OCI-LY3 (cell line): Measurements from ENCODE around the gene ZNF408.
"Not testable (repeated sequence)": the region's sequence is repeated elsewhere in the genome, so short reads cannot be mapped to it uniquely, and the experiment has no call there.

Experiments
- H2AFZ ChIP-seq: fragments of 200-600, 300-600 bp; shearing (Covaris generic); 2 replicates; pipeline ENCODE4 v1.6.0; 2014; ENCODE audit warnings: antibody characterized with exemption, low read depth, low read length
- H3K27ac ChIP-seq: fragments of 200-600, 300-600 bp; sonication (generic); 2 replicates; pipeline ENCODE4 v1.5.1; 2014; ENCODE audit warnings: mild to moderate bottlenecking, low read length, moderate library complexity, mixed read lengths
- H3K27me3 ChIP-seq: fragments of 200-600, 300-600 bp; sonication (generic); 2 replicates; pipeline ENCODE4 v1.6.1; 2014; ENCODE audit warnings: low read depth, low read length, mixed read lengths
- H3K36me3 ChIP-seq: fragments of 200-600, 300-600 bp; sonication (generic); replicated peaks from 2 replicates; pipeline ENCODE3; 2014; ENCODE audit warnings: low read depth, low read length, mixed read lengths
- H3K4me1 ChIP-seq: fragments of 300-600, 200-600 bp; sonication (generic); 2 replicates; pipeline ENCODE4 v1.6.1; 2014; ENCODE audit warnings: low read length, mixed read lengths
- H3K4me2 ChIP-seq: fragments of 200-600, 300-600 bp; sonication (generic); 2 replicates; pipeline ENCODE4 v1.6.1; 2014; ENCODE audit warnings: low read length, mixed read lengths
- H3K4me3 ChIP-seq: fragments of 300-600, 200-600 bp; sonication (generic); 2 replicates; pipeline ENCODE4 v1.5.1; 2014; ENCODE audit warnings: antibody characterized with exemption, mild to moderate bottlenecking, low read length, moderate library complexity
- H3K79me2 ChIP-seq: fragments of 300-600, 200-600 bp; shearing (Covaris generic); 2 replicates; pipeline ENCODE4 v1.6.1; 2014; ENCODE audit warnings: mild to moderate bottlenecking, low read length, mixed read lengths
- H3K9ac ChIP-seq: fragments of 300-600, 200-600 bp; shearing (Covaris generic); 2 replicates; pipeline ENCODE4 v1.6.0; 2014; ENCODE audit warnings: mild to moderate bottlenecking, low read length, moderate library complexity
- H3K9me3 ChIP-seq: fragments of 200-600, 300-600 bp; shearing (Covaris generic); 2 replicates; pipeline ENCODE4 v1.6.1; 2014; ENCODE audit warnings: low read length, mixed read lengths; ENCODE audit not compliant: insufficient read depth
- H4K20me1 ChIP-seq: fragments of 200-600, 300-600 bp; sonication (generic); 2 replicates; pipeline ENCODE4 v1.6.1; 2016; ENCODE audit warnings: low read length, mixed read lengths; ENCODE audit not compliant: insufficient read depth
- CTCF ChIP-seq: fragments of 200-600, 300-600 bp; sonication (generic); IDR thresholded peaks from 2 replicates; pipeline ENCODE4 v1.5.1; 2014; ENCODE audit warnings: antibody characterized with exemption, low read length, low read depth
- EZH2phosphoT487 ChIP-seq: fragments of 200-600 bp; shearing (Covaris generic); IDR thresholded peaks from 2 replicates; pipeline ENCODE4 v1.6.1; 2018; ENCODE audit warnings: antibody characterized with exemption, mixed run types, low read depth

ZNF408 gene

GRCh38 chr11:46668480-46669085 lies 32.2 kb upstream of the ZNF408 start:
- H3K79me2 ChIP-seq, result no peaks in the 10 kb centered on the region
- H4K20me1 ChIP-seq, result no peaks in the 10 kb centered on the region
- H3K9ac ChIP-seq, result no peak overlapping the region
- H3K4me3 ChIP-seq, result no peak overlapping the region
- H3K4me1 ChIP-seq, result no peaks in the 10 kb centered on the region
- H3K27me3 ChIP-seq, result no peaks in the 10 kb centered on the region
- no peak overlapping the region for H3K4me2 ChIP-seq
- TF ChIP-seq CTCF (no peak), EZH2phosphoT487 (no peak)
- H2AFZ ChIP-seq, result no peak overlapping the region
- H3K9me3 ChIP-seq, result no peaks in the 10 kb centered on the region
- H3K36me3 ChIP-seq, result peaks cover 4% of the 10 kb centered on the region
- no peak overlapping the region for H3K27ac ChIP-seq

GRCh38 chr11:46669711-46670139 lies 31.1 kb upstream of the ZNF408 start:
- Histone ChIP-seq H3K4me1 (no peaks in the 10 kb centered on the region), H3K9me3 (no peaks in the 10 kb centered on the region), H3K79me2 (no peaks in the 10 kb centered on the region), H3K36me3 (peaks cover 4% of the 10 kb centered on the region), H3K9ac (no peak overlapping the region), H2AFZ (no peak overlapping the region), H4K20me1 (no peaks in the 10 kb centered on the region), H3K27me3 (no peaks in the 10 kb centered on the region), H3K4me2 (no peak overlapping the region), H3K27ac (no peak overlapping the region), H3K4me3 (no peak overlapping the region)
- TF ChIP-seq CTCF (peak; percentile 41), EZH2phosphoT487 (no peak)

- not testable (repeated sequence) for H4K20me1 ChIP-seq, H3K9ac ChIP-seq, H3K27ac ChIP-seq, H3K4me1 ChIP-seq, H3K79me2 ChIP-seq, H3K9me3 ChIP-seq, H3K4me3 ChIP-seq, H3K27me3 ChIP-seq, H3K36me3 ChIP-seq, H3K4me2 ChIP-seq, H2AFZ ChIP-seq
These were observed 30.3 kb upstream of the ZNF408 start for GRCh38 chr11:46670521-46670920.

- H3K9ac ChIP-seq, result no peak overlapping the region
- no peak overlapping the region for H2AFZ ChIP-seq
- H3K4me3 ChIP-seq, result no peak overlapping the region
- peaks cover 4% of the 10 kb centered on the region for H3K36me3 ChIP-seq
- H3K27me3 ChIP-seq, result no peaks in the 10 kb centered on the region
- no peaks in the 10 kb centered on the region for H3K79me2 ChIP-seq
- H4K20me1 ChIP-seq, result no peaks in the 10 kb centered on the region
- no peak for TF ChIP-seq CTCF
- no peak for TF ChIP-seq EZH2phosphoT487
- H3K27ac ChIP-seq, result no peak overlapping the region
- H3K4me2 ChIP-seq, result no peak overlapping the region
- no peaks in the 10 kb centered on the region for H3K9me3 ChIP-seq
- H3K4me1 ChIP-seq, result peaks cover 4% of the 10 kb centered on the region; the same call in 1 of the 2 replicates
These were observed 28.9 kb upstream of the ZNF408 start for GRCh38 chr11:46671958-46672315.

- Histone ChIP-seq H3K4me3 (no peak overlapping the region), H3K4me1 (peaks cover 6% of the 10 kb centered on the region; the same call in 1 of the 2 replicates), H2AFZ (no peak overlapping the region), H4K20me1 (no peaks in the 10 kb centered on the region), H3K27me3 (no peaks in the 10 kb centered on the region), H3K9ac (no peak overlapping the region), H3K27ac (no peak overlapping the region), H3K79me2 (no peaks in the 10 kb centered on the region), H3K4me2 (no peak overlapping the region), H3K9me3 (no peaks in the 10 kb centered on the region), H3K36me3 (peaks cover 4% of the 10 kb centered on the region)
- TF ChIP-seq CTCF (no peak), EZH2phosphoT487 (no peak)
These were observed 28.4 kb upstream of the ZNF408 start for GRCh38 chr11:46672381-46672839.
